ENCODE results near the gene AFG1L. TPM values are rescaled to one million over a fixed set of nuclear protein-coding genes. Genes with fewer than 3 reads are reported as not detected.
A peak's percentile ranks its signal among the peaks of the same experiment; 100 is the strongest.

The AFG1L gene
- total RNA-seq, 1 experiment from 2014 or later, result 8.2 TPM

GRCh38 chr6:108277831-108278230 lies 17.0 kb upstream of the AFG1L start:
- intact Hi-C loops (cut with micrococcal nuclease), result no loop called here
- Mint-ChIP-seq H3K36me3 (ENCODE audit: insufficient read depth, unreplicated experiment) (no peaks in the 10 kb centered on the region), H3K9me3 (ENCODE audit: unreplicated experiment) (no peaks in the 10 kb centered on the region), H3K4me1 (ENCODE audit: insufficient read depth, unreplicated experiment) (no peaks in the 10 kb centered on the region), H3K4me3 (ENCODE audit: unreplicated experiment) (no peak overlapping the region), H3K27ac (ENCODE audit: low read depth, unreplicated experiment) (no peak overlapping the region), H3K27me3 (ENCODE audit: insufficient read depth, unreplicated experiment) (no peaks in the 10 kb centered on the region)
- CTCF ChIA-PET, result no interaction called here
- POLR2A ChIA-PET, result no interaction called here
- no TSS peak for BruUV-seq (replicated peaks)
- peak; percentile 25 for DNase-seq (ENCODE audit: unreplicated experiment)
- no peak for TF ChIP-seq CTCF (IDR thresholded peaks at IDR 0.05; ENCODE audit: unreplicated experiment)

- Mint-ChIP-seq H3K27me3 (ENCODE audit: insufficient read depth, unreplicated experiment) (no peaks in the 10 kb centered on the region), H3K4me1 (ENCODE audit: insufficient read depth, unreplicated experiment) (no peaks in the 10 kb centered on the region), H3K27ac (ENCODE audit: low read depth, unreplicated experiment) (no peak overlapping the region), H3K36me3 (ENCODE audit: insufficient read depth, unreplicated experiment) (no peaks in the 10 kb centered on the region), H3K4me3 (ENCODE audit: unreplicated experiment) (no peak overlapping the region), H3K9me3 (ENCODE audit: unreplicated experiment) (no peaks in the 10 kb centered on the region)
- BruUV-seq (replicated peaks), result no TSS peak
- POLR2A ChIA-PET, result interaction anchor here (1.8 kb wide), 1 partner anchor 10 kb away, joined by 4 read pairs; no protein-coding TSS in a partner anchor
- TF ChIP-seq CTCF (IDR thresholded peaks at IDR 0.05; ENCODE audit: unreplicated experiment), result no peak
- DNase-seq (ENCODE audit: unreplicated experiment), result no peak
- CTCF ChIA-PET, result interaction anchor here (0.5 to 0.6 kb wide), 2 partner anchors 13 to 177 kb away, joined by 3 to 4 read pairs; no protein-coding TSS in a partner anchor
- intact Hi-C loops (cut with micrococcal nuclease), result no loop called here
These were observed 9.5 kb upstream of the AFG1L start for GRCh38 chr6:108285381-108285780.

GRCh38 chr6:108286366-108286765 lies 8.5 kb upstream of the AFG1L start:
- Mint-ChIP-seq H3K4me1 (ENCODE audit: insufficient read depth, unreplicated experiment) (no peaks in the 10 kb centered on the region), H3K27me3 (ENCODE audit: insufficient read depth, unreplicated experiment) (no peaks in the 10 kb centered on the region), H3K27ac (ENCODE audit: low read depth, unreplicated experiment) (no peak overlapping the region), H3K36me3 (ENCODE audit: insufficient read depth, unreplicated experiment) (no peaks in the 10 kb centered on the region), H3K4me3 (ENCODE audit: unreplicated experiment) (no peak overlapping the region), H3K9me3 (ENCODE audit: unreplicated experiment) (no peaks in the 10 kb centered on the region)
- no peak for DNase-seq (ENCODE audit: unreplicated experiment)
- no peak for TF ChIP-seq CTCF (IDR thresholded peaks at IDR 0.05; ENCODE audit: unreplicated experiment)
- intact Hi-C loops (cut with micrococcal nuclease), result no loop called here
- BruUV-seq (replicated peaks), result no TSS peak
- ChIA-PET POLR2A (interaction anchor here (0.7 to 1.8 kb wide), 2 partner anchors 9 to 1702 kb away, joined by 3 to 4 read pairs; no protein-coding TSS in a partner anchor), CTCF (no interaction called here)

- no peak for TF ChIP-seq CTCF (IDR thresholded peaks at IDR 0.05; ENCODE audit: unreplicated experiment)
- ChIA-PET POLR2A (interaction anchor here (0.6 to 1.4 kb wide), 2 partner anchors 10 to 26 kb away, joined by 3 to 4 read pairs; partner anchors contain the start of gene SNX3), CTCF (interaction anchor here (0.7 kb wide), 1 partner anchor 318 kb away, joined by 3 read pairs; no protein-coding TSS in a partner anchor)
- DNase-seq (ENCODE audit: unreplicated experiment), result no peak
- H3K9me3 Mint-ChIP-seq (ENCODE audit: unreplicated experiment), result no peaks in the 10 kb centered on the region
- no peaks in the 10 kb centered on the region for H3K27me3 Mint-ChIP-seq (ENCODE audit: insufficient read depth, unreplicated experiment)
- no peaks in the 10 kb centered on the region for H3K4me1 Mint-ChIP-seq (ENCODE audit: insufficient read depth, unreplicated experiment)
- intact Hi-C loops (cut with micrococcal nuclease), result no loop called here
- no peak overlapping the region for H3K4me3 Mint-ChIP-seq (ENCODE audit: unreplicated experiment)
- BruUV-seq (replicated peaks), result no TSS peak
- no peaks in the 10 kb centered on the region for H3K36me3 Mint-ChIP-seq (ENCODE audit: insufficient read depth, unreplicated experiment)
- H3K27ac Mint-ChIP-seq (ENCODE audit: low read depth, unreplicated experiment), result no peak overlapping the region
These were observed 7.5 kb upstream of the AFG1L start for GRCh38 chr6:108287373-108287772.

Data from MCF 10A (cell line).